Ectodermal cell (in vitro differentiated cells): ENCODE measurements around the gene WAPL.

Experiments
- H3K27ac ChIP-seq: 2 replicates; pipeline ENCODE4 v1.7.0; 2013; ENCODE audit warnings: mild to moderate bottlenecking, low read depth, low read length; ENCODE audit not compliant: insufficient read depth, poor library complexity, severe bottlenecking
- H3K27me3 ChIP-seq: 2 replicates; pipeline ENCODE4 v1.7.0; 2013; ENCODE audit warnings: mild to moderate bottlenecking, low read length; ENCODE audit not compliant: insufficient read depth, control insufficient read depth, poor library complexity, severe bottlenecking
- H3K36me3 ChIP-seq: one replicate; pipeline ENCODE4 v1.7.0; 2013; ENCODE audit warnings: low read length; ENCODE audit not compliant: control insufficient read depth, insufficient read depth
- H3K4me1 ChIP-seq: one replicate; pipeline ENCODE4 v1.7.0; 2013; ENCODE audit warnings: low read length; ENCODE audit not compliant: control insufficient read depth, insufficient read depth
- H3K4me3 ChIP-seq: 2 replicates; pipeline ENCODE4 v1.7.0; 2013; ENCODE audit warnings: low read depth, low read length, control low read depth; ENCODE audit not compliant: insufficient read depth
- H3K9me3 ChIP-seq: 2 replicates; pipeline ENCODE4 v1.7.0; 2013; ENCODE audit warnings: mild to moderate bottlenecking, low read length, moderate library complexity; ENCODE audit not compliant: control insufficient read depth
- WGBS, 2 experiments: methylation state at CpG; one replicate each; pipeline ENCODE4 v1.1.7; 2013; ENCODE audit warnings: missing lambda C conversion rate in 2 of 2; 5-methylcytosine and 5-hydroxymethylcytosine counted together

WAPL gene

DNA sequence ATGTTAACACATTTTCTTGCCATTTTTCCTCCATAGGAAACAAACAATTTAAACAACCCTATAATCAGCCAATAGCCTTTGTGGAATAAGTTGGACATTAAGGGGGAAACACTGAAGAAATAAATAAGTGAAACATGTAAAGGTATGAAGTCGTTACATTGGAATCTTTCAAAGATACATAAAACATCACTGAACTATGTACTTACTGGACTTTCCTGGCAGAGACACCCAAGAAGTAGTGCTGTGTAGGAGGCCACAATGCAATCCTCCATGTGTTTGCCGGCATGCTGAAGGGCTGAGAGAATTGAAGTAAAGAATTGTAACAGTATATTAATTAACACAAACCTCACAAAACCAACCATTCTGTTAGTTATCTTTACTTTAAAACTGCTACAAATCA, 78.5 kb downstream of the WAPL start:
- 100% methylated on average over 1 to 2 of the region's 2 CpGs for WGBS, 2 experiments
- H3K4me1 ChIP-seq, result no peaks in the 10 kb centered on the region
- peaks cover 34% of the 10 kb centered on the region for H3K36me3 ChIP-seq
- H3K9me3 ChIP-seq, result no peaks in the 10 kb centered on the region
- H3K4me3 ChIP-seq, result no peak overlapping the region
- no peaks in the 10 kb centered on the region for H3K27me3 ChIP-seq
- H3K27ac ChIP-seq, result no peak overlapping the region

DNA sequence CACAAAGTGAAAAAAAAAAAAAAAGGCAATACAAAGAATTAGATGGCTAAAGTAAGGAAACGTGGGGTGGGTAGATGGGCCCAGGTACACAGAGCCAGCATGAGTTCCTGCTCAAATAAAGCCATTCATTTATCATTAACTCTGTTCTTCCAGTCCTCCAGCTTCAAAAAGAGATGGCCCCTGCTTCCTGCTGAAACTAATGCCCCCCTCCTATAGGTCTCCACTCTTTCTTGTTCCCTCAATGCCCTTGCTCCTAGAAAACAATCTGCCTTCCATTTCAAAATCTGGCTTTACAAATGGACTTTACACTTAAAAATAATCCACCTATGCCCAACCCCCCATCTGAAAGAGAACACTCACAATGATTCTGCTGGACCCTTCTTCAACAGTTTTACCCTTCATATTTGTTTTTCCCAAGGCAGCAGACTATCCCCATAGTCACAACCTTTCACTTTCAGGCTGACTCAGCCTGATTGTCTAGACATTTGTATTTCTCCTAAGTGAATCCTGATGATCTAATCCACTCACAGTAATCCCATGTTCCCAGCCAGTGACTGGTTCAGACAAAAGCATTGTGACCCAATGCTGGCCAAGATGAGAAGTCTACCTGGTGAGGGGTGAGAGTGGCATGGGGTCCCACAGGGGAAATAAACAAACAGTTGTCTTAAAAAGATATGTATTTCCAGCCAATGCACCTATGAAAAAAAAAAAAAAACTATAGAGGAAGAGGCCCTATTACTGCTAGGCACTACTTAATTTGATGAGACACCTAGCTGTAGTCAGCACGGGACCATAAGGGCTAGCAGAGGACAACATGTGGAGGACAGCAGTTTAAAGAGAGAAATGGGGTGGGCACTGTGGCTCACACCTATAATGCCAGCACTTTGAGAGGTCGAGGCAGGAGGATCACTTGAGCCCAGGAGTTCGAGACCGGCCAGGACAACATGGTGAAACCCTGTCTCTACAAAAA, 80.4 kb downstream of the WAPL start:
- no peaks in the 10 kb centered on the region for H3K4me1 ChIP-seq
- WGBS, 2 experiments, result 90 to 95% methylated on average over 5 of the region's 5 CpGs
- H3K27ac ChIP-seq, result no peak overlapping the region
- no peak overlapping the region for H3K4me3 ChIP-seq
- H3K9me3 ChIP-seq, result no peaks in the 10 kb centered on the region
- H3K36me3 ChIP-seq, result peaks cover 39% of the 10 kb centered on the region
- no peaks in the 10 kb centered on the region for H3K27me3 ChIP-seq

DNA sequence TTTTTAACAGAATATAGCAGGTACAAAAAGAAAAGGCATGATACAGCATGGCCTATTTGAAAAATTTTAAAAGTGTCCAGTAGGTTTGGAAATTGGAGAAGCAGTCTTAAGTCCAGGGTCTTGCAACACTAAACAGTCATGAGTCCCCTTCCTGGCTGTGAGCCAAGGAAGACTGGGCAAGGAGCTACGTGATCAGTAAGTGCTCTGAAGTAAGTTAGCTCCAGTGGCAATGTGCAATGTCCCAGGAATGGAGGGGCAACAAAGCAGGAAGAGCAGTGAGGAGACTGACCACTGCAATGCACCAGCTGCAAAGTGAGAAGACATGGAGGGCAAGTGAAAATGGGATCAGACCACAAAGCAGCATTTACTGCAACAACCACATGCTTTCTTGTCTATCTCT, 82.0 kb downstream of the WAPL start:
- H3K27ac ChIP-seq, result no peak overlapping the region
- no peaks in the 10 kb centered on the region for H3K4me1 ChIP-seq
- 47 to 48% methylated on average over 1 of the region's 1 CpG for whole genome bisulfite sequencing, 2 experiments
- H3K27me3 ChIP-seq, result no peaks in the 10 kb centered on the region
- peaks cover 30% of the 10 kb centered on the region for H3K36me3 ChIP-seq
- no peaks in the 10 kb centered on the region for H3K9me3 ChIP-seq
- H3K4me3 ChIP-seq, result no peak overlapping the region

DNA sequence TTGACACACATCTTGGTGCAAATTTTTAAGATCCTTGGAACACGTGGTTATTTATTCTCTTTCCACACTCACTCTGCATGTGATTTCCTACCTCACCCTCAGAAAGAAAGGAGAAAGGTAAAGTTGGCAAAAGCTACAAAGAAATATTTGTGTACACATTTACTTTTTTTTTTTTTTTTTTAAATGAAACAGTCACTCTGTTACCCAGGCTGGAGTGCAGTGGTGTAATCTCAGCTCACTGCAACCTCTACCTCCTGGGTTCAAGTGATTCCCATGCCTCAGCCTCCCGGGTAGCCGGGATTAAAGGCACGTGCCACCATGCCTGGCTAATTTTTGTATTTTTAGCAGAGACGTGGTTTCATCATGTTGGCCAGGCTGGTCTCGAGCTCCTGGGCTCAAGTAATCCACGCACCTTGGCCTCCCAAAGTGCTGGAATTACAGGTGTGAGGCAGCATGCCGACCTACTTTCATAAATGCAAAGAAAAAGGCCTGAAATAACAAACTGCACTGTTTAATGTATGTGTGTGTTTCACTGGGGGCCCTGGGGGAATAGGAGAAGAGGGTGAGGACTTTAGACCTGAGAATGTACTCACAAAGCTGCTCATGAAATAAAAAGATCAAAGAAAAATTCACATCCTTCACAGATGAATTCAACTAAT, 83.4 kb downstream of the WAPL start:
- Histone ChIP-seq H3K27me3 (no peaks in the 10 kb centered on the region), H3K4me3 (no peak overlapping the region), H3K36me3 (peaks cover 26% of the 10 kb centered on the region), H3K4me1 (no peaks in the 10 kb centered on the region), H3K27ac (no peak overlapping the region), H3K9me3 (no peaks in the 10 kb centered on the region)
- WGBS, 2 experiments, result 94% methylated on average over 8 of the region's 8 CpGs

DNA sequence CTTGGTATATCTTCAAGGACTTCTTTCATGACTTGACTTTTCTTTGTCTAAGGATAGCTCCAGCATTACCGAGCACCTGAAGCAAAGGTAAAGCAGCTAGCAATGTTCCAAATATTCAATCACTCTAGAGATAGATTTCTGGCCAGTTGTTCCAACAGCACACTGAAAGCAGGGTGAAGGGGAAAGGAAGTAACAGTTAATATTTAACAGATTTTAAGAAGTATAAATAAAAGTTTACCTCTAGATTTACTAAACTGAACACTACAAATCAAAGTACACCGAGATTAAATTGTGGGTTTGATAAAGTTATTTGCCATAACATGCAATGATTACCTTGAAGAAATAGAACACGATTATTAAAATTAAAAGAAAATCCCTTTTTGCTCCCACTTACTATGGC, 84.1 kb downstream of the WAPL start:
- WGBS, 2 experiments, result 88 to 100% methylated on average over 1 of the region's 3 CpGs
- Histone ChIP-seq H3K27ac (no peak overlapping the region), H3K9me3 (no peaks in the 10 kb centered on the region), H3K27me3 (no peaks in the 10 kb centered on the region), H3K4me3 (no peak overlapping the region), H3K4me1 (no peaks in the 10 kb centered on the region), H3K36me3 (peaks cover 19% of the 10 kb centered on the region)

DNA sequence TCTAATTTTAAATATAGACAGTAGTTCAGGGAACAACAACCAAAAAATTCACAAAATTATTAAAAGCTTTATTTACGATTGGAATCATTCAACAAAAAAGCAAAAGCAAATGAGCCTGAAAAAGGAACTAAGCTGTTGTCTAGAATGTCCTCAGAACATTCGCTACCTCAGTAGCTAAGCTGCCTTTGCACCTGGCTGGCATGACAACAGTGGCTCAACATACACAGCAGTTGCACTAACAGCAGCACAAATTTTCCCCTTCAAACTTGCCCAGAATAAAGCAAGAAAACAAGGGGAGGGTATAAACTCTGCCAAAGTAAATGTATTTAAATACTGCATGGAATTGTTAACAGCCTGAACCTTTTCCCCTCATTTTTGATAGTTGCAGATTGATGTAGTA, 84.6 kb downstream of the WAPL start:
- Histone ChIP-seq H3K27me3 (no peaks in the 10 kb centered on the region), H3K27ac (no peak overlapping the region), H3K4me3 (no peak overlapping the region), H3K9me3 (no peaks in the 10 kb centered on the region), H3K36me3 (peaks cover 19% of the 10 kb centered on the region), H3K4me1 (no peaks in the 10 kb centered on the region)
- WGBS, 2 experiments, result 94 to 96% methylated on average over 2 of the region's 2 CpGs

DNA sequence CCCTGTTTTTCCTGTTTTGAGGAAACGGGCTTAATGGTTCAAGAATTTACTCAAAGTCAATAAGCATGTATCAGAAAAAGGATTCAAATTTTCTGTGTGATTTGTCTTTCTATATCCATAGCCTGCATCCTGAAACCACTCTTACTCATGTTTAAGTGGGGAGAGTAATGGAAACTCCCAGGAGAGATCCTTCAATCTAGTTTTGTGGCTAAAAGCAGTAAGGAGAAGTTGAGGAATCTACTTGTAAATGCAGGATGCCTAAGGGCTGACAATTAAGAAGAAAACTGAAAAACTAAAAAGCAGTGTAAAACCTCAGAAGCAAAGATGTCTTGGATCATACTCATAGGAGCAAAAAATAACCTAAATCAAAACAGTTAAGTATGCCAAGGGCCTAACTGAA, 86.9 kb downstream of the WAPL start:
- Histone ChIP-seq H3K27ac (no peak overlapping the region), H3K9me3 (no peaks in the 10 kb centered on the region), H3K27me3 (no peaks in the 10 kb centered on the region), H3K4me1 (no peaks in the 10 kb centered on the region), H3K36me3 (peaks cover 6% of the 10 kb centered on the region), H3K4me3 (no peak overlapping the region)
- 95% methylated on average over 1 of the region's 1 CpG; no CpG with 5 or more reads in 1 of the 2 experiments for WGBS, 2 experiments

DNA sequence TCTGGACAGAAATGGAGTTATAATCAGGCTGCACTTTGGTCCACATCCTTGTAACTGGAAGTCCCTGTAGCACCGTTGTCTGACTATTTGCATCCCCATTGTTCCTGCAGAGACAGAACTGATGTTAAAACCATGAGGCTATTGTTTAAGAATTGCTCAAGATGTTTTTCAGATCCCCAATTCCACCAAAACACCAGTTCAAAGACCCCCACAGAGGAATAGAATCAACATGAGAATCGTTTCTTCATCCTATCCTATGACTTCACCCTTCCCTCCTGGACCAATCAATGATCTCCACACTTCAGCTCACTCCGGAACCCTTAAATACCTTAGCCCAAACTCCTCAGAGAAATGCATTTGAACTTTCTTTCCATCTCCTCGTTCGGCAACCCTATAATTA, 97.9 kb downstream of the WAPL start:
- H3K36me3 ChIP-seq, result no peaks in the 10 kb centered on the region
- H3K4me3 ChIP-seq, result no peak overlapping the region
- no peaks in the 10 kb centered on the region for H3K4me1 ChIP-seq
- H3K9me3 ChIP-seq, result no peaks in the 10 kb centered on the region
- H3K27ac ChIP-seq, result no peak overlapping the region
- no peaks in the 10 kb centered on the region for H3K27me3 ChIP-seq
- 25 to 28% methylated on average over 5 of the region's 5 CpGs for WGBS, 2 experiments

DNA sequence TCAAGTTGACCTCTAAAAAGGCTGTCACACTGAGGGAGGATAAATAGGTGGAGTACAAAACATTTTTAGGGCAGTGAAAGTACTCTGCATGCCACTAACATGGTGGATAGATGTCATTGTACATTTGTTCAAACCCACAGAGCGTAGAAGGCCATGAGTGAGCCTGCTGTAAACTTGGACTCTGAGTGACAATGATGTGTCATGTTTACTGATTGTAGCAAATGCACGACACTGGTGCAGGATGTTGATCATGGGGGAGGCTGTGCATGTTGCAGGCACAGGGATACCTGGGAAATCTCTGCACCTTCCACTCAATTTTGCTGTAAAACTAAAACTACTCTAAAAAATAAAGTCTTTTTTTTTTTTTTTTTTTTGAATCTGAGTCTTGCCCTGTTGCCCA, 102.5 kb downstream of the WAPL start:
- Histone ChIP-seq H3K9me3 (no peaks in the 10 kb centered on the region), H3K4me1 (no peaks in the 10 kb centered on the region), H3K4me3 (no peak overlapping the region), H3K27ac (no peak overlapping the region), H3K27me3 (no peaks in the 10 kb centered on the region), H3K36me3 (no peaks in the 10 kb centered on the region)
- WGBS, 2 experiments, result 72 to 76% methylated on average over 2 of the region's 2 CpGs

DNA sequence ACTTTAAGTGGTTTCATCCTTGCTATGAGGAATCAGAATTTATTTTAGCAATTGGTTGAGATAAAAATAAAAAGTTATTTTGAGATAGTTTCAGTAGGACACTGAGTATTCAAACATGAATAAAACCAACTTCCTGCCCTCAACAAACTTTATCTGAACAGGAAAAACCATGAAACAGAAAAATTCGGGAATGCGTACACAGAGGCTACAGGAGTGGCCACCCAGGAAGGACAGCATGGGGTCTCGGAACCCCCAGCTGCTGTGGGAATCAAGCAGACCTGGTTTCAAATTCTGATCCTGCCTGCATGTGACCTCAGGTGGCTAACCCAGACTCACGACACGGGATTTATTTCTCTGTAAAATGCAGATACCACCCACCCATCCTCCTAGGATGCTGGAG, 106.0 kb downstream of the WAPL start:
- Histone ChIP-seq H3K4me1 (no peaks in the 10 kb centered on the region), H3K27me3 (no peaks in the 10 kb centered on the region), H3K27ac (no peak overlapping the region), H3K36me3 (no peaks in the 10 kb centered on the region), H3K9me3 (no peaks in the 10 kb centered on the region), H3K4me3 (no peak overlapping the region)
- 80 to 81% methylated on average over 5 of the region's 5 CpGs for whole genome bisulfite sequencing, 2 experiments
